ENCODE results near the gene ARCN1. TPM values are rescaled to one million over a fixed set of nuclear protein-coding genes. Genes with fewer than 3 reads are reported as not detected.

ARCN1 gene
- total RNA-seq, 5 donors from 2014 or later (not counting 1 experiment from before 2014, with no cell fraction given) = 80.6 to 117 (median 111) TPM

GRCh38 chr11:118643142-118643994 lies 71.2 kb downstream of the ARCN1 start:
- Mint-ChIP-seq H3K9me3 (no peaks in the 10 kb centered on the region), H3K27me3 (no peaks in the 10 kb centered on the region), H3K4me1 (no peaks in the 10 kb centered on the region), H3K27ac (no peak overlapping the region), H3K36me3 (no peaks in the 10 kb centered on the region), H3K4me3 (no peak overlapping the region)
- H3K4me3 ChIP-seq (ENCODE audit: control insufficient read depth in 1 of 2, extremely low read depth in 1 of 2, low read length in 1 of 2) = no peak overlapping the region
- no peaks in the 10 kb centered on the region for H3K36me3 ChIP-seq (ENCODE audit: control insufficient read depth in 2 of 2, extremely low read depth in 1 of 2, insufficient read depth in 1 of 2, low read length in 1 of 2)
- POLR2A ChIA-PET = no interaction called here
- WGBS (ENCODE audit: insufficient coverage) = 93% methylated on average over 2 of the region's 11 CpGs
- ATAC-seq (replicated peaks in 1 of 4) = no peak
- peaks cover 0 to 7% of the 10 kb centered on the region in 2 experiments for H3K27me3 ChIP-seq (replicated peaks in 1 of 2; ENCODE audit: control insufficient read depth in 2 of 2, extremely low read depth in 1 of 2, insufficient read depth in 2 of 2, low read length in 1 of 2)
- H3K27ac ChIP-seq (ENCODE audit: low read length) = no peak overlapping the region
- H3K9me3 ChIP-seq = no peaks in the 10 kb centered on the region
- DNase-seq = no peak
- H3K4me1 ChIP-seq (ENCODE audit: control insufficient read depth in 1 of 2, extremely low read depth in 1 of 2, insufficient read depth in 2 of 2, low read length in 2 of 2) = no peaks in the 10 kb centered on the region
- CTCF ChIA-PET = interaction anchor here (0.6 to 0.9 kb wide), 3 partner anchors 16 to 263 kb away, joined by 3 read pairs; no protein-coding TSS in a partner anchor

GRCh38 chr11:118643995-118644345 lies 71.8 kb downstream of the ARCN1 start:
- POLR2A ChIA-PET = no interaction called here
- Histone ChIP-seq H3K4me3 (ENCODE audit: control insufficient read depth in 1 of 2, extremely low read depth in 1 of 2, low read length in 1 of 2) (no peak overlapping the region), H3K27ac (ENCODE audit: low read length) (no peak overlapping the region), H3K27me3 (replicated peaks in 1 of 2; ENCODE audit: control insufficient read depth in 2 of 2, extremely low read depth in 1 of 2, insufficient read depth in 2 of 2, low read length in 1 of 2) (peaks cover 0 to 7% of the 10 kb centered on the region in 2 experiments), H3K4me1 (ENCODE audit: control insufficient read depth in 1 of 2, extremely low read depth in 1 of 2, insufficient read depth in 2 of 2, low read length in 2 of 2) (no peaks in the 10 kb centered on the region), H3K9me3 (no peaks in the 10 kb centered on the region), H3K36me3 (ENCODE audit: control insufficient read depth in 2 of 2, extremely low read depth in 1 of 2, insufficient read depth in 1 of 2, low read length in 1 of 2) (no peaks in the 10 kb centered on the region)
- Mint-ChIP-seq H3K36me3 (no peaks in the 10 kb centered on the region), H3K9me3 (no peaks in the 10 kb centered on the region), H3K27me3 (no peaks in the 10 kb centered on the region), H3K4me1 (no peaks in the 10 kb centered on the region), H3K4me3 (no peak overlapping the region), H3K27ac (no peak overlapping the region)
- CTCF ChIA-PET = interaction anchor here (0.6 to 0.7 kb wide), 2 partner anchors 53 to 263 kb away, joined by 3 read pairs; no protein-coding TSS in a partner anchor
- ATAC-seq (replicated peaks in 1 of 4) = no peak
- WGBS (ENCODE audit: insufficient coverage) = 93% methylated on average over 5 of the region's 7 CpGs
- DNase-seq = no peak

GRCh38 chr11:118644496-118644895 lies 72.3 kb downstream of the ARCN1 start:
- ChIA-PET CTCF (no interaction called here), POLR2A (no interaction called here)
- WGBS (ENCODE audit: insufficient coverage) = 96% methylated on average over 8 of the region's 10 CpGs
- Histone ChIP-seq H3K4me1 (ENCODE audit: control insufficient read depth in 1 of 2, extremely low read depth in 1 of 2, insufficient read depth in 2 of 2, low read length in 2 of 2) (no peaks in the 10 kb centered on the region), H3K36me3 (ENCODE audit: control insufficient read depth in 2 of 2, extremely low read depth in 1 of 2, insufficient read depth in 1 of 2, low read length in 1 of 2) (no peaks in the 10 kb centered on the region), H3K4me3 (ENCODE audit: control insufficient read depth in 1 of 2, extremely low read depth in 1 of 2, low read length in 1 of 2) (no peak overlapping the region), H3K27ac (ENCODE audit: low read length) (no peak overlapping the region), H3K9me3 (no peaks in the 10 kb centered on the region), H3K27me3 (replicated peaks in 1 of 2; ENCODE audit: control insufficient read depth in 2 of 2, extremely low read depth in 1 of 2, insufficient read depth in 2 of 2, low read length in 1 of 2) (peaks cover 0 to 7% of the 10 kb centered on the region in 2 experiments)
- H3K27me3 Mint-ChIP-seq = no peaks in the 10 kb centered on the region
- no peaks in the 10 kb centered on the region for H3K36me3 Mint-ChIP-seq
- ATAC-seq (replicated peaks in 1 of 4) (no peak), DNase-seq (no peak)
- no peaks in the 10 kb centered on the region for H3K9me3 Mint-ChIP-seq
- H3K4me1 Mint-ChIP-seq = no peaks in the 10 kb centered on the region
- H3K4me3 Mint-ChIP-seq = no peak overlapping the region
- no peak overlapping the region for H3K27ac Mint-ChIP-seq

- POLR2A ChIA-PET = no interaction called here
- Mint-ChIP-seq H3K36me3 (no peaks in the 10 kb centered on the region), H3K27ac (no peak overlapping the region), H3K4me1 (no peaks in the 10 kb centered on the region), H3K9me3 (no peaks in the 10 kb centered on the region), H3K4me3 (no peak overlapping the region), H3K27me3 (no peaks in the 10 kb centered on the region)
- DNase-seq (no peak), ATAC-seq (replicated peaks in 1 of 4) (no peak)
- peaks cover 0 to 7% of the 10 kb centered on the region in 2 experiments for H3K27me3 ChIP-seq (replicated peaks in 1 of 2; ENCODE audit: control insufficient read depth in 2 of 2, extremely low read depth in 1 of 2, insufficient read depth in 2 of 2, low read length in 1 of 2)
- CTCF ChIA-PET = no interaction called here
- 94% methylated on average over 12 of the region's 24 CpGs for WGBS (ENCODE audit: insufficient coverage)
- no peaks in the 10 kb centered on the region for H3K9me3 ChIP-seq
- no peak overlapping the region for H3K27ac ChIP-seq (ENCODE audit: low read length)
- no peaks in the 10 kb centered on the region for H3K36me3 ChIP-seq (ENCODE audit: control insufficient read depth in 2 of 2, extremely low read depth in 1 of 2, insufficient read depth in 1 of 2, low read length in 1 of 2)
- H3K4me1 ChIP-seq (ENCODE audit: control insufficient read depth in 1 of 2, extremely low read depth in 1 of 2, insufficient read depth in 2 of 2, low read length in 2 of 2) = no peaks in the 10 kb centered on the region
- no peak overlapping the region for H3K4me3 ChIP-seq (ENCODE audit: control insufficient read depth in 1 of 2, extremely low read depth in 1 of 2, low read length in 1 of 2)
These were observed 73.0 kb downstream of the ARCN1 start for GRCh38 chr11:118645066-118645715.

GRCh38 chr11:118646393-118646792 lies 74.2 kb downstream of the ARCN1 start:
- ATAC-seq (replicated peaks in 1 of 4) (no peak), DNase-seq (no peak)
- Mint-ChIP-seq H3K27me3 (no peaks in the 10 kb centered on the region), H3K9me3 (no peaks in the 10 kb centered on the region), H3K4me3 (no peak overlapping the region), H3K4me1 (no peaks in the 10 kb centered on the region), H3K27ac (no peak overlapping the region), H3K36me3 (no peaks in the 10 kb centered on the region)
- Histone ChIP-seq H3K27me3 (replicated peaks in 1 of 2; ENCODE audit: control insufficient read depth in 2 of 2, extremely low read depth in 1 of 2, insufficient read depth in 2 of 2, low read length in 1 of 2) (peaks cover 0 to 5% of the 10 kb centered on the region in 2 experiments), H3K36me3 (ENCODE audit: control insufficient read depth in 2 of 2, extremely low read depth in 1 of 2, insufficient read depth in 1 of 2, low read length in 1 of 2) (no peaks in the 10 kb centered on the region), H3K4me3 (ENCODE audit: control insufficient read depth in 1 of 2, extremely low read depth in 1 of 2, low read length in 1 of 2) (no peak overlapping the region), H3K9me3 (no peaks in the 10 kb centered on the region), H3K27ac (ENCODE audit: low read length) (no peak overlapping the region), H3K4me1 (ENCODE audit: control insufficient read depth in 1 of 2, extremely low read depth in 1 of 2, insufficient read depth in 2 of 2, low read length in 2 of 2) (no peaks in the 10 kb centered on the region)
- 80% methylated on average over 2 of the region's 3 CpGs for WGBS (ENCODE audit: insufficient coverage)
- CTCF ChIA-PET = interaction anchor here in 1 of 2 donors (0.6 kb wide), 2 partner anchors 120 to 288 kb away, joined by 3 to 7 read pairs; no protein-coding TSS in a partner anchor
- POLR2A ChIA-PET = no interaction called here

GRCh38 chr11:118648291-118648690 lies 76.1 kb downstream of the ARCN1 start:
- ChIA-PET POLR2A (no interaction called here), CTCF (no interaction called here)
- ATAC-seq (replicated peaks in 1 of 4) = no peak
- no peaks in the 10 kb centered on the region for H3K27me3 Mint-ChIP-seq
- peaks cover 0 to 4% of the 10 kb centered on the region in 2 experiments for H3K4me1 ChIP-seq (ENCODE audit: control insufficient read depth in 1 of 2, extremely low read depth in 1 of 2, insufficient read depth in 2 of 2, low read length in 2 of 2)
- no peak overlapping the region for H3K4me3 Mint-ChIP-seq
- no peaks in the 10 kb centered on the region for H3K36me3 ChIP-seq (ENCODE audit: control insufficient read depth in 2 of 2, extremely low read depth in 1 of 2, insufficient read depth in 1 of 2, low read length in 1 of 2)
- no peaks in the 10 kb centered on the region for H3K36me3 Mint-ChIP-seq
- WGBS (ENCODE audit: insufficient coverage) = 92% methylated on average over 4 of the region's 5 CpGs
- H3K27ac Mint-ChIP-seq = no peak overlapping the region
- H3K9me3 ChIP-seq = no peaks in the 10 kb centered on the region
- peaks cover 9 to 10% (median 10%) of the 10 kb centered on the region in 3 donors for H3K4me1 Mint-ChIP-seq
- H3K27me3 ChIP-seq (replicated peaks in 1 of 2; ENCODE audit: control insufficient read depth in 2 of 2, extremely low read depth in 1 of 2, insufficient read depth in 2 of 2, low read length in 1 of 2) = peaks cover 0 to 5% of the 10 kb centered on the region in 2 experiments
- H3K27ac ChIP-seq (ENCODE audit: low read length) = no peak overlapping the region
- H3K9me3 Mint-ChIP-seq = no peaks in the 10 kb centered on the region
- DNase-seq = no peak
- H3K4me3 ChIP-seq (ENCODE audit: control insufficient read depth in 1 of 2, extremely low read depth in 1 of 2, low read length in 1 of 2) = no peak overlapping the region
